Transverse colon (tissue), 4 donors: ENCODE data around the gene TMEM132D.

Experiments
- POLR2AphosphoS5 ChIP-seq, 3 donors: sonication (generic); formaldehyde crosslinking; IDR thresholded peaks; one replicate each; pipeline ENCODE4 v1.6.1; 2016; ENCODE audit warnings: antibody characterized with exemption in 3 of 3
- TF ChIP-seq, protein P1 (sequence below), 5 experiments: fragments of 200-600 bp in 3 of 5; fragments of 450-650 bp in 2 of 5; sonication (generic) in 3 of 5; IDR thresholded peaks; 1 replicate in 2 of 5; 2 replicates in 3 of 5; pipeline ENCODE4 v1.5.1; 2016 to 2017; ENCODE audit warnings: antibody characterized with exemption in 5 of 5, inconsistent platforms in 3 of 5, mild to moderate bottlenecking in 2 of 5, moderate library complexity in 1 of 5

DNA sequence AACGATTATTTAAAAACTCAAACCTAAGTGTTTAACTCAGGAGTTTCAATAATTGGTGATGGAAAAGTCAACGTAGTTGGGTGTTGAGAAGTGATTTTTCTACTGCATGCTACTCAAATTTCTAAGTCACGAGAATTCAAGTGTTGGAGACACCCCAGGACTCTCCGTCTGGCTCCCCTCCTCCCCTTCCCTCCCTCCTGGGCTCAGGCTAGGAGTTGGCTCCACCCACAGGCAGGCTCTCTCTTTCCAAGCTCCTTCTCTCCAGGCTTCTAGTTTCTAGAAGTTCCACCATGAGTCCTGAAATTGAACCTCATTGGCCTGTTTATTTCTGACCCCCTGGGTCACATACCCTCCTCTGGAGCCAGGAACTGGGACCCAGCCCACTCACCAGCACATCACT lies 73.0 kb downstream of the TMEM132D start:
- TF ChIP-seq, protein P1, sequence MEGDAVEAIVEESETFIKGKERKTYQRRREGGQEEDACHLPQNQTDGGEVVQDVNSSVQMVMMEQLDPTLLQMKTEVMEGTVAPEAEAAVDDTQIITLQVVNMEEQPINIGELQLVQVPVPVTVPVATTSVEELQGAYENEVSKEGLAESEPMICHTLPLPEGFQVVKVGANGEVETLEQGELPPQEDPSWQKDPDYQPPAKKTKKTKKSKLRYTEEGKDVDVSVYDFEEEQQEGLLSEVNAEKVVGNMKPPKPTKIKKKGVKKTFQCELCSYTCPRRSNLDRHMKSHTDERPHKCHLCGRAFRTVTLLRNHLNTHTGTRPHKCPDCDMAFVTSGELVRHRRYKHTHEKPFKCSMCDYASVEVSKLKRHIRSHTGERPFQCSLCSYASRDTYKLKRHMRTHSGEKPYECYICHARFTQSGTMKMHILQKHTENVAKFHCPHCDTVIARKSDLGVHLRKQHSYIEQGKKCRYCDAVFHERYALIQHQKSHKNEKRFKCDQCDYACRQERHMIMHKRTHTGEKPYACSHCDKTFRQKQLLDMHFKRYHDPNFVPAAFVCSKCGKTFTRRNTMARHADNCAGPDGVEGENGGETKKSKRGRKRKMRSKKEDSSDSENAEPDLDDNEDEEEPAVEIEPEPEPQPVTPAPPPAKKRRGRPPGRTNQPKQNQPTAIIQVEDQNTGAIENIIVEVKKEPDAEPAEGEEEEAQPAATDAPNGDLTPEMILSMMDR (IDR thresholded peaks at IDR 0.05): no peak
- no peak for TF ChIP-seq POLR2AphosphoS5 (IDR thresholded peaks at IDR 0.05)
